GM12873 (cell line): ENCODE results near the gene WDR33.

Experiments
- TF ChIP-seq, protein P1 (sequence below): IDR thresholded peaks from 2 replicates; pipeline ENCODE4 v1.5.1; 2012; ENCODE audit warnings: low read depth, mild to moderate bottlenecking, moderate library complexity, low read length, control low read depth; ENCODE audit not compliant: insufficient read depth; ENCODE audit errors: missing control alignments

WDR33 gene

DNA sequence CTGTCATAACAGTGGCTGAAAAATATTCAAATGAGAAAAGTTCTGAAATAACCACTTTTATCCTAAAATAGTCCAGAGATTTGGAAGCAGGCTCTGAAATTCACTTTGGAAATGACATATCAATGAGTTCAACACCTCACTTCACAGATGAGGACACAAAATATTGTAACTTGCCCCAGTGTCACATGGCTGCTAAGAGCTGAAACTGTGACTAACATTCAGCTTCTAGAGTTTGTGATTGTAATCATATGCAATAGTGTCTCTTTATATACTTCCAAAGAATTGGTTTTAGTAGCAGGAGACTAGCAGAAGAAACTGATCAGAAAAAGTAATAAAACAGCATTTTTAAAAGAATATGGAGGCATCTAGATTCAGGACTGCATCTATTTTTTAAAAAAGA, 57.6 kb downstream of the WDR33 start:
- TF ChIP-seq, protein P1, sequence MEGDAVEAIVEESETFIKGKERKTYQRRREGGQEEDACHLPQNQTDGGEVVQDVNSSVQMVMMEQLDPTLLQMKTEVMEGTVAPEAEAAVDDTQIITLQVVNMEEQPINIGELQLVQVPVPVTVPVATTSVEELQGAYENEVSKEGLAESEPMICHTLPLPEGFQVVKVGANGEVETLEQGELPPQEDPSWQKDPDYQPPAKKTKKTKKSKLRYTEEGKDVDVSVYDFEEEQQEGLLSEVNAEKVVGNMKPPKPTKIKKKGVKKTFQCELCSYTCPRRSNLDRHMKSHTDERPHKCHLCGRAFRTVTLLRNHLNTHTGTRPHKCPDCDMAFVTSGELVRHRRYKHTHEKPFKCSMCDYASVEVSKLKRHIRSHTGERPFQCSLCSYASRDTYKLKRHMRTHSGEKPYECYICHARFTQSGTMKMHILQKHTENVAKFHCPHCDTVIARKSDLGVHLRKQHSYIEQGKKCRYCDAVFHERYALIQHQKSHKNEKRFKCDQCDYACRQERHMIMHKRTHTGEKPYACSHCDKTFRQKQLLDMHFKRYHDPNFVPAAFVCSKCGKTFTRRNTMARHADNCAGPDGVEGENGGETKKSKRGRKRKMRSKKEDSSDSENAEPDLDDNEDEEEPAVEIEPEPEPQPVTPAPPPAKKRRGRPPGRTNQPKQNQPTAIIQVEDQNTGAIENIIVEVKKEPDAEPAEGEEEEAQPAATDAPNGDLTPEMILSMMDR: no peak

DNA sequence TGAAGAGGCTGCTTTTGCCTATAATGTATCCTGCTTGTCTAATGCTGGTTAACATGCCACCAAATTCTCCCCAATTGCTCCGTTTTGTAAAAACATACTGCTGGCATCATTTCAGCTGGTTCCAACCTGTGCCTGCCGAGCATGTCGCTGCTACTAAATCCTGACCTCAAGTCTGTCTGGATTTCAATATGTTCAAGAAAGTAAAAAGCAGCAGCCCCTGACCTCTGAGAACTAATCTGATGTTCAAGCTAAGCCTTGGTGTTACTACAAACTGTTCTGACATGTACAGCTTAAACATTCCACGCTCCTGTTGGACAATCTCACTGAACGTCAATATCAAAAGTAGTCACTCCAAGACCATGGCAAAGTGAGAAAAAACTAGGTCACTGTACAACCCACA, 63.4 kb downstream of the WDR33 start:
- TF ChIP-seq, protein P1: no peak

DNA sequence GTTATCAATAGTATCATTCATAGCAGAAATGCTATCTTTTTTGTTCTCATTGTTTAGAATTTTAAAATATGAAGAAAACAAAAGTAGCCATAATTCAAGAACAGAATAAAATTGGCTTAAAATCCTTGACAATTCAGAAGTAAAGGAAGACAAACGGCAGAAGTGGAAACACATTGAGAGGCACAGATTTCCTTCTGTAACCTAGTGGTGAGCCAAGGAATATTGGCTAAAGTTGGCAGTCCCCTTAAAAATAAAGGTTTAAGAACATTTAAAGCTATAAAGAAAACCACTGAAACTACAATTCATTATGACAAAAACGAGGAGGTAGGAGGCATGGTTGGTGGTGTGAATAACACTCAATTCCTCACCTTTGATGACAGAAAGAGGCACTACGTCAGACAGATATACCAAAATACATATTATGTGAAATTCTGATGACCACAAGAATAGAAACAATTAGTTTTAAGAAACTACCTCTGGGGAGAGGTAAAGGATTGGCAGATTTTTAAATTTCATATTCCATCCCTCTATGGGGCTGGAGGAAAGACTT, 67.4 kb downstream of the WDR33 start:
- TF ChIP-seq, protein P1: no peak

DNA sequence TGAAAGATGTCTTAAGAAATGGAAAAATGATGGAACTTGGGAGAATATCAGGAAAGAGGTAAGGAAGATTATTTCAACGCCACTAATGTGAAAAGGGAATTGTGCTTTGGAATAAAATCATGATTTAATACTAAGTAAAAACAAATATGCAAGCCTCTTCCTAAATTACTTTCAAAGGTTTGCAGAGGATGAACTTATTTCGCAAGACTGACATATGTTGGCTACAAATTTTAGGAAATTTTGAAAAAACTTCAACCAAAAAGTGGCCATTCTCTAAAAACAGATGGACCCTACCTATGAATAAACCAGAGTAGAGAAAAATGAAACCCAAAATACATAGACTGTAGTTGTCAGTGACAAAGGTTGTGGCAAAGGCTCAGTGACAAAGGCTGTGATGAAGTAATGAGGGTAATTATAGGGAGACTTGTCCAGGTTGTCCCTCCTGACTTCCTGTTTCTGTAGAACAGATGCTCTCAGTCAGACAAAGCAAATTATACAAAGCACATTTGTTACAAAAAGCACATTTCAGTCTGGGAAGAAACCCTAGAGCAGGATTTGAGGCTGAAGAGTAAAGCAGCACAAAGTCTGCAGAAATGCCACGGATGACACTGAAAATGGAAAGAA, 70.2 kb downstream of the WDR33 start:
- TF ChIP-seq, protein P1: no peak

DNA sequence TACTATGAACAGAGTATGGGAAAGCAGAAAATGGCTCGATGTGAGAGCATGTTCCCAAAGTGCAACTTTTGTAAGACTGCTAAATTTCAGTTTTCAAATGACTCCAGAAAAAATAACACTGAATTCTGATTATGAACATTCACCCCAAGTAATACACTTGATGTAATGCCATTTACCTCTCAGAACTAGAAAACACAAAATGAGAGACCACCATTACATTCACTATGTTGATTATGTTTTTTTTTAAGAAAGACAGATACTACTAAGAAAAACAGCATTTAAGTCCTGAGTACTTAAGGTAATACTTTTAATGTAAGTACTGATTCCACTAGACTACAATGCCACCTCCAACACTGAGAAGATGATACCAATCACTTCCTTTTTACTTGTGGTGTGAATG, 71.2 kb downstream of the WDR33 start:
- TF ChIP-seq, protein P1: no peak

DNA sequence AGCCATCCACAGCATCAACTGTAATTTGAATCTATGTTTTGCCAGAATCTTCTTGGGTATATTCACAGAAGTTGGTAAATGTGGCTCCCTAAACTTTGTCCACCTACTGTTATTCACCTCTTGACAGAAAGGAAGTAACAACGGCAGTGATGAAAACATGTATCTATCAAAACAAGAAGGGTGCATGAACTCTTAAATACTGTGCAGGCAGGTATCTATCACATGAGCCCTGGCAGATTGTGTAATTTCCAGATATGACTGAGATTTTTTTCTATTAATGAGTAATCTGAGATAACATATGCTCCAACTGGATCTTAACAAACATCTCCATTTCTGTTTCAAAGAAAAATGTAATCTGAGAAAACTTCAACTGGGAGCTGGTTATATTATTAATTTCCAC, 73.1 kb downstream of the WDR33 start:
- TF ChIP-seq, protein P1: no peak

DNA sequence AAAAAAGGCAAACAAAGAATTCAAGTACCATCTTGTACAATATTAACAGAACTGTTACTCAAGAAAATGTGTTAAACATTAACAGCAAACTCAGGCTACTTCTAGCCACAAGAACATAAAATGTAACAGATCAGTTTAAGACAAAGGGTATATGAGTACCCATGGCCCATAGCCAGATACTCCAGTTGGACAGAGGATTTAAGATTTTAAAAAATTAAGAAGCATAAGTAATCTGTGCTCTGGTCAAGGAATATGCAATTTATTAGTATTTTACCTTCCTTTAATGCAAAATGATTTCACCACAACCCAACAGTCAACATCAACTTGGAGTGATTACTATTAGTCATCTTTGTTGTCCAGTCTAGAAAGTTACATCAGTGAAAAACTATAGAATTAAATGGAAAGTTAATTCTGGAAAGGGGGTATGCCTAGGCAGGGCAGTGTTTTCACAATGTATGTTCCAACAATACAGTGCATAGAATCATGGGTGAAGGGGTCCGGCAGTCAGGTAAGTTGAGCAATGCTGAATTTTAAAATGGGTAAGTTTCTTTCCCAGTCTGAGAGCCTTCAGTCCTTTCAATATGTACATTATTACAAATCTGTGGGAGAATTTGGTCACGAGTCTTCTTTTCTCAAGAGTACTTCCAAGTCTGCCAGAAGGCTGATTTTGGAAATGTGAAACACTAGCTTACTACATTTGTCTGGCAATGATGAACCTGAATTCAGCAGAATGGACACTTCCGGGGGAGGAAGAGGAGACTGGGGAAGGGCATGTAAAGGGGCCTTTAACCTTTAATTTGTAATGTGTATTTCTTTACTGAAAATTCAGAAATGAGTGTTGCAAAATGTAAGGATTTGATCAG, 75.2 kb downstream of the WDR33 start:
- TF ChIP-seq, protein P1: no peak
